Natural killer cell (primary cell): Measurements from ENCODE around the gene TUBGCP6. TPM values are rescaled to one million over a fixed set of nuclear protein-coding genes. Genes with fewer than 3 reads are reported as not detected.
A peak's percentile ranks its signal among the peaks of the same experiment; 100 is the strongest.

Experiments used
- ATAC-seq, 3 donors: fragments of 150-1000 bp in 2 of 3; fragments of 200-7000 bp in 1 of 3; cut with Tn5 transposase; 1 replicate in 1 of 3; 2 replicates in 2 of 3; pipeline ENCODE4 v1.10.0; 2021; ENCODE audit warnings: mild to moderate bottlenecking in 2 of 3, moderate library complexity in 2 of 3
- DNase-seq, 2 donors: peaks; one replicate each; pipeline versions ENCODE4 v3.0.0 to v3.0.0-alpha.2; 2013 to 2021; ENCODE audit warnings: mixed read lengths in 1 of 2
- H3K27ac ChIP-seq: one replicate; pipeline ENCODE4 v1.5.1; 2013; ENCODE audit warnings: mild to moderate bottlenecking, low read length
- H3K27me3 ChIP-seq: one replicate; pipeline ENCODE4 v1.6.1; 2013; ENCODE audit warnings: low read length; ENCODE audit not compliant: control insufficient read depth, insufficient read depth
- H3K36me3 ChIP-seq: one replicate; pipeline ENCODE4 v1.6.1; 2013; ENCODE audit warnings: low read length; ENCODE audit not compliant: control insufficient read depth, insufficient read depth
- H3K4me1 ChIP-seq: one replicate; pipeline ENCODE4 v1.6.1; 2013; ENCODE audit warnings: low read length; ENCODE audit not compliant: control insufficient read depth, insufficient read depth
- H3K4me3 ChIP-seq: one replicate; pipeline ENCODE4 v1.5.1; 2013; ENCODE audit warnings: low read length
- H3K9me3 ChIP-seq: one replicate; pipeline ENCODE4 v1.6.1; 2013; ENCODE audit warnings: low read length; ENCODE audit not compliant: control insufficient read depth, insufficient read depth
- H3K27ac Mint-ChIP-seq, 2 donors: one replicate each; pipeline ENCODE4 v1.8.0; 2022; ENCODE audit warnings: mild to moderate bottlenecking in 2 of 2, mixed read lengths in 2 of 2, moderate library complexity in 1 of 2
- H3K27me3 Mint-ChIP-seq, 2 donors: one replicate each; pipeline ENCODE4 v1.8.0; 2022; ENCODE audit warnings: low read depth in 2 of 2, mixed read lengths in 2 of 2
- H3K36me3 Mint-ChIP-seq: one replicate; pipeline ENCODE4 v1.8.0; 2022; ENCODE audit warnings: mixed read lengths
- H3K4me1 Mint-ChIP-seq, 2 donors: one replicate each; pipeline ENCODE4 v1.8.0; 2022; ENCODE audit warnings: mixed read lengths in 2 of 2
- H3K4me3 Mint-ChIP-seq: one replicate; pipeline ENCODE4 v1.8.0; 2022; ENCODE audit warnings: mild to moderate bottlenecking, moderate library complexity, mixed read lengths
- H3K9me3 Mint-ChIP-seq, 2 donors: one replicate each; pipeline ENCODE4 v1.8.0; 2022; ENCODE audit warnings: mixed read lengths in 2 of 2
- CTCF ChIP-seq: fragments of 200-600 bp; IDR thresholded peaks from one replicate; pipeline ENCODE4 v1.8.0; 2022; ENCODE audit warnings: antibody characterized with exemption
- WGBS: methylation state at CpG from one replicate; pipeline ENCODE4 v1.1.7; 2013; ENCODE audit warnings: missing lambda C conversion rate; ENCODE audit not compliant: insufficient coverage; 5-methylcytosine and 5-hydroxymethylcytosine counted together
- intact Hi-C: fragments of 100-400 bp; cut with micrococcal nuclease; formaldehyde crosslinking; loops from one replicate; pipeline ENCODE4 v1.14.2; 2022
- total RNA-seq, 4 donors: library from RNA; stranded (reverse); fragments of 120-200 nt in 1 of 4; gene quantifications; one replicate each; pipeline versions ENCODE4 v1.2.3 to v1.2.4, GENCODE V29; 2013 to 2022

The TUBGCP6 gene
- total RNA-seq, 3 donors from 2014 or later (not counting 1 experiment from before 2014, with no cell fraction given): 105 to 126 (median 118) TPM

- TF ChIP-seq CTCF: no peak
- H3K9me3 ChIP-seq: no peaks in the 10 kb centered on the region
- H3K9me3 Mint-ChIP-seq: no peaks in the 10 kb centered on the region
- no peaks in the 10 kb centered on the region for H3K36me3 Mint-ChIP-seq
- H3K27me3 ChIP-seq: peaks cover 13% of the 10 kb centered on the region
- WGBS: 88% methylated on average over 15 of the region's 15 CpGs
- H3K4me1 Mint-ChIP-seq: peaks cover 0 to 8% of the 10 kb centered on the region in 2 donors
- DNase-seq (no peak), ATAC-seq (no peak)
- peaks cover 0 to 8% of the 10 kb centered on the region in 2 donors for H3K27me3 Mint-ChIP-seq
- H3K36me3 ChIP-seq: no peaks in the 10 kb centered on the region
- H3K27ac Mint-ChIP-seq: no peak overlapping the region
- intact Hi-C loops: no loop called here
- no peak overlapping the region for H3K27ac ChIP-seq
- H3K4me3 ChIP-seq: no peak overlapping the region
- H3K4me3 Mint-ChIP-seq: no peak overlapping the region
- peaks cover 19% of the 10 kb centered on the region for H3K4me1 ChIP-seq
Observed at GRCh38 chr22:50264104-50264745, 19.4 kb upstream of the TUBGCP6 start.

GRCh38 chr22:50262973-50263617 lies 18.3 kb upstream of the TUBGCP6 start:
- Histone ChIP-seq H3K4me3 (no peak overlapping the region), H3K9me3 (no peaks in the 10 kb centered on the region), H3K4me1 (peaks cover 16% of the 10 kb centered on the region), H3K27ac (no peak overlapping the region), H3K27me3 (peaks cover 13% of the 10 kb centered on the region), H3K36me3 (no peaks in the 10 kb centered on the region)
- Mint-ChIP-seq H3K4me3 (no peak overlapping the region), H3K9me3 (no peaks in the 10 kb centered on the region), H3K4me1 (peaks cover 0 to 7% of the 10 kb centered on the region in 2 donors), H3K36me3 (no peaks in the 10 kb centered on the region), H3K27ac (no peak overlapping the region), H3K27me3 (peaks cover 0 to 14% of the 10 kb centered on the region in 2 donors)
- no peak for TF ChIP-seq CTCF
- intact Hi-C loops: no loop called here
- ATAC-seq (no peak), DNase-seq (no peak)
- WGBS: 73% methylated on average over 9 of the region's 9 CpGs

- H3K4me3 ChIP-seq: no peak overlapping the region
- DNase-seq (no peak), ATAC-seq (no peak)
- 34% methylated on average over 7 of the region's 7 CpGs for WGBS
- no peaks in the 10 kb centered on the region for H3K36me3 Mint-ChIP-seq
- no peak overlapping the region for H3K27ac Mint-ChIP-seq
- H3K4me1 Mint-ChIP-seq: peaks cover 0 to 7% of the 10 kb centered on the region in 2 donors
- peaks cover 13% of the 10 kb centered on the region for H3K27me3 ChIP-seq
- peaks cover 13% of the 10 kb centered on the region for H3K4me1 ChIP-seq
- no peak overlapping the region for H3K27ac ChIP-seq
- no peak for TF ChIP-seq CTCF
- H3K9me3 Mint-ChIP-seq: no peaks in the 10 kb centered on the region
- intact Hi-C loops: no loop called here
- peaks cover 0 to 14% of the 10 kb centered on the region in 2 donors for H3K27me3 Mint-ChIP-seq
- H3K36me3 ChIP-seq: no peaks in the 10 kb centered on the region
- peak overlapping the region; percentile 79 for H3K4me3 Mint-ChIP-seq
- H3K9me3 ChIP-seq: no peaks in the 10 kb centered on the region
Observed at GRCh38 chr22:50262460-50262911, 17.7 kb upstream of the TUBGCP6 start.
